GM12878 (cell line): ENCODE results near the gene DDX27. TPM values are rescaled to one million over a fixed set of nuclear protein-coding genes. Genes with fewer than 3 reads are reported as not detected.

Experiments
- ATF2 ChIP-seq: IDR thresholded peaks from 2 replicates; pipeline ENCODE4 v1.6.1; 2012; ENCODE audit warnings: low read length, inconsistent platforms
- BCLAF1 ChIP-seq: fragments of 450-650 bp; IDR thresholded peaks from 2 replicates; pipeline ENCODE4 v1.6.1; 2017; ENCODE audit warnings: antibody characterized with exemption, mild to moderate bottlenecking, moderate library complexity
- CEBPB ChIP-seq, 2 experiments: fragments of 150-350 bp in 1 of 2; IDR thresholded peaks; 2 replicates each; pipeline ENCODE4 v1.6.1; 2012 to 2014; ENCODE audit warnings: low read depth in 2 of 2, low read length in 2 of 2, borderline replicate concordance in 1 of 2, inconsistent platforms in 1 of 2
- CHD1 ChIP-seq: IDR thresholded peaks from 2 replicates; pipeline ENCODE4 v1.6.1; 2012; ENCODE audit warnings: low read depth, low read length, improper control_type of control experiment
- IRF3 ChIP-seq: fragments of 450-650 bp; IDR thresholded peaks from 2 replicates; pipeline ENCODE4 v1.6.1; 2014; ENCODE audit warnings: mild to moderate bottlenecking
- KAT2A ChIP-seq: conservative IDR thresholded peaks from 2 replicates; pipeline ENCODE4 v1.6.1; 2011; ENCODE audit warnings: low read depth, low read length; ENCODE audit not compliant: control insufficient read depth
- MTA3 ChIP-seq: IDR thresholded peaks from 2 replicates; pipeline ENCODE4 v1.6.1; 2012; ENCODE audit warnings: low read length, inconsistent platforms, borderline replicate concordance
- NBN ChIP-seq: fragments of 450-650 bp; IDR thresholded peaks from 2 replicates; pipeline ENCODE4 v1.6.1; 2016
- PRDM15 ChIP-seq: fragments of 450-650 bp; formaldehyde crosslinking; IDR thresholded peaks from 2 replicates; pipeline ENCODE4 v1.4.0; 2020; ENCODE audit warnings: mild to moderate bottlenecking, moderate library complexity
- RAD21 ChIP-seq: IDR thresholded peaks from 2 replicates; pipeline ENCODE4 v1.6.1; 2011; ENCODE audit warnings: mild to moderate bottlenecking, low read depth, low read length, moderate library complexity; ENCODE audit not compliant: insufficient read depth
- RAD51 ChIP-seq: fragments of 450-650 bp; IDR thresholded peaks from 2 replicates; pipeline ENCODE4 v1.6.1; 2016; ENCODE audit warnings: moderate library complexity, mild to moderate bottlenecking, inconsistent platforms
- SPI1 ChIP-seq: IDR thresholded peaks from 2 replicates; pipeline ENCODE4 v1.6.1; 2011; ENCODE audit warnings: low read depth, mild to moderate bottlenecking, low read length, moderate library complexity, borderline replicate concordance; ENCODE audit not compliant: insufficient read depth
- SRF ChIP-seq, 2 experiments: IDR thresholded peaks; 2 replicates each; pipeline ENCODE4 v1.6.1; 2011; ENCODE audit warnings: low read depth in 2 of 2, low read length in 2 of 2, mild to moderate bottlenecking in 1 of 2, moderate library complexity in 1 of 2
- TARDBP ChIP-seq: IDR thresholded peaks from 2 replicates; pipeline ENCODE4 v1.6.1; 2016; ENCODE audit warnings: borderline replicate concordance
- TBL1XR1 ChIP-seq: IDR thresholded peaks from 2 replicates; pipeline ENCODE4 v1.6.1; 2012; ENCODE audit warnings: low read depth, low read length, improper control_type of control experiment
- ZBTB11 ChIP-seq: fragments of 450-650 bp; formaldehyde crosslinking; IDR thresholded peaks from 2 replicates; pipeline ENCODE4 v1.5.0; 2022; ENCODE audit warnings: mild to moderate bottlenecking, missing genetic modification characterization
- polyA plus RNA-seq, 11 experiments: library from polyadenylated mRNA; depleted of rRNA in 4 of 11; unstranded in 6 of 11; stranded (reverse) in 5 of 11; fragments of >200 nt; fragmentation: Nextera tagmentation in 4 of 11; fragmentation: Illumina TruSeq in 1 of 11; extraction: Ambion mirVana in 4 of 11; extraction: Trizol in 1 of 11; gene quantifications; 1 replicate in 1 of 11; 2 replicates in 10 of 11; pipeline versions ENCODE4 v1.2.1 to v1.2.3, GENCODE V29; 2011 to 2016; ENCODE audit warnings: inconsistent platforms in 2 of 11, missing spikeins in 2 of 11, low read depth in 1 of 11
- total RNA-seq, 4 experiments: library from RNA; depleted of rRNA in 3 of 4; stranded (reverse); fragments of >200 nt in 3 of 4; fragmentation: Illumina TruSeq in 1 of 4; extraction: Trizol in 1 of 4; gene quantifications; 2 replicates each; pipeline versions ENCODE4 v1.2.1 to v1.2.3, GENCODE V29; 2013 to 2021

Gene DDX27
- total and polyA plus RNA-seq, 10 of the 15 experiments (the other 5 are each of a cell fraction or from before 2014, with no cell fraction given): 19.8 to 78.8 (median 54.9) TPM

GRCh38 chr20:49187851-49188641 is 31.2 kb upstream of the DDX27 start, which contains the start of gene STAU1 (continued):
- TF ChIP-seq KAT2A (no peak), ZBTB11 (no peak), TBL1XR1 (peak; percentile 41; the same call in 1 of the 2 replicates), IRF3 (no peak), ATF2 (no peak), RAD51 (no peak), RAD21 (no peak), MTA3 (no peak), TARDBP (peak; percentile 93), NBN (no peak), PRDM15 (CRISPR knock-in tag) (no peak), SPI1 (no peak), SRF (IDR thresholded peaks at IDR 0.05; ENCODE audit: low read depth in 2 of 2, low read length in 2 of 2) (no peak; a peak in 1 of 4 replicates), CHD1 (no peak), CEBPB (IDR thresholded peaks at IDR 0.05; ENCODE audit: borderline replicate concordance in 1 of 2, low read depth in 2 of 2, low read length in 2 of 2) (no peak), BCLAF1 (no peak)
